Gastroesophageal sphincter (tissue), 4 donors: Measurements from ENCODE around the gene IGSF9. TPM values are rescaled to one million over a fixed set of nuclear protein-coding genes. Genes with fewer than 3 reads are reported as not detected.
A peak's percentile ranks its signal among the peaks of the same experiment; 100 is the strongest.

Experiments
- ATAC-seq: fragments of 150-250 bp; one replicate; pipeline ENCODE4 v1.9.1; 2016; ENCODE audit warnings: mild to moderate bottlenecking, moderate library complexity
- H3K27ac ChIP-seq, 4 donors: fragments of 200-600 bp; sonication (generic) in 3 of 4; 1 replicate in 3 of 4; 2 replicates in 1 of 4; pipeline ENCODE4 v1.5.1; 2016 to 2019
- H3K27me3 ChIP-seq: fragments of 200-600 bp; sonication (generic); one replicate; pipeline ENCODE4 v1.5.1; 2019
- H3K36me3 ChIP-seq, 2 donors: fragments of 200-600 bp; sonication (generic); one replicate each; pipeline ENCODE4 v1.5.1; 2019; ENCODE audit warnings: control low read depth in 1 of 2
- H3K4me1 ChIP-seq, 3 donors: fragments of 200-600 bp; sonication (generic); 1 replicate in 2 of 3; 2 replicates in 1 of 3; pipeline ENCODE4 v1.5.1; 2016 to 2019; ENCODE audit warnings: control low read depth in 2 of 3
- H3K4me3 ChIP-seq, 2 donors: fragments of 200-600 bp; sonication (generic); one replicate each; pipeline ENCODE4 v1.5.1; 2019; ENCODE audit warnings: mild to moderate bottlenecking in 1 of 2, moderate library complexity in 1 of 2
- H3K9me3 ChIP-seq, 3 donors: fragments of 200-600 bp; sonication (generic); one replicate each; pipeline ENCODE4 v1.5.1; 2017 to 2019; ENCODE audit warnings: control low read depth in 2 of 3
- CTCF ChIP-seq, 4 experiments: fragments of 200-600 bp in 2 of 4; fragments of 450-650 bp in 2 of 4; sonication (generic) in 1 of 4; IDR thresholded peaks; one replicate each; pipeline ENCODE4 v1.5.1; 2017 to 2019; ENCODE audit warnings: antibody characterized with exemption in 4 of 4, mild to moderate bottlenecking in 2 of 4, moderate library complexity in 2 of 4
- EP300 ChIP-seq: sonication (generic); formaldehyde crosslinking; IDR thresholded peaks from one replicate; pipeline ENCODE4 v1.6.1; 2017; ENCODE audit warnings: antibody characterized with exemption, mild to moderate bottlenecking
- POLR2A ChIP-seq, 2 donors: fragments of 450-650 bp; IDR thresholded peaks; one replicate each; pipeline ENCODE4 v1.6.1; 2017; ENCODE audit warnings: antibody characterized with exemption in 2 of 2, mild to moderate bottlenecking in 2 of 2, moderate library complexity in 1 of 2
- POLR2AphosphoS5 ChIP-seq: sonication (generic); formaldehyde crosslinking; IDR thresholded peaks from one replicate; pipeline ENCODE4 v1.6.1; 2017; ENCODE audit warnings: antibody characterized with exemption
- WGBS, 2 donors: methylation state at CpG; one replicate each; pipeline ENCODE4 v1.1.5; 2018; ENCODE audit warnings: low coverage in 1 of 2; 5-methylcytosine and 5-hydroxymethylcytosine counted together
- total RNA-seq, 4 donors: library from RNA; depleted of rRNA; stranded (reverse); fragments of >200 nt; gene quantifications; one replicate each; pipeline ENCODE4 v1.1.0, GENCODE V29; 2016

IGSF9 gene
- total RNA-seq, 4 donors from 2014 or later = 0.35 to 0.62 TPM; not detected in 2

GRCh38 chr1:159968901-159969300 lies 23.5 kb upstream of the IGSF9 start:
- Histone ChIP-seq H3K27ac (no peak overlapping the region), H3K4me1 (no peaks in the 10 kb centered on the region), H3K9me3 (peaks cover 0 to 6% (median 0%) of the 10 kb centered on the region in 3 donors), H3K27me3 (peaks cover 26% of the 10 kb centered on the region), H3K36me3 (no peaks in the 10 kb centered on the region), H3K4me3 (no peak overlapping the region)
- TF ChIP-seq POLR2A (IDR thresholded peaks at IDR 0.05) (no peak), POLR2AphosphoS5 (no peak), EP300 (no peak), CTCF (IDR thresholded peaks at IDR 0.05) (no peak)
- ATAC-seq = no peak
- 88% methylated on average over 2 of the region's 3 CpGs; no CpG with 5 or more reads in 1 of the 2 donors for WGBS, 2 donors

- 78 to 80% methylated on average over 1 to 2 of the region's 2 CpGs for WGBS, 2 donors
- peaks cover 0 to 6% (median 0%) of the 10 kb centered on the region in 3 donors for H3K9me3 ChIP-seq
- ATAC-seq = no peak
- H3K4me3 ChIP-seq = no peak overlapping the region
- no peaks in the 10 kb centered on the region for H3K36me3 ChIP-seq
- peaks cover 12% of the 10 kb centered on the region for H3K27me3 ChIP-seq
- H3K27ac ChIP-seq = no peak overlapping the region
- TF ChIP-seq EP300 (no peak), CTCF (IDR thresholded peaks at IDR 0.05) (no peak), POLR2AphosphoS5 (no peak), POLR2A (IDR thresholded peaks at IDR 0.05) (no peak)
- no peaks in the 10 kb centered on the region for H3K4me1 ChIP-seq
These were observed 19.9 kb upstream of the IGSF9 start for GRCh38 chr1:159965263-159965662.

- no peak for ATAC-seq
- peaks cover 12% of the 10 kb centered on the region for H3K27me3 ChIP-seq
- WGBS, 2 donors = 54 to 100% methylated on average over 1 to 3 of the region's 3 CpGs
These were observed 18.7 kb upstream of the IGSF9 start for GRCh38 chr1:159964144-159964543.

GRCh38 chr1:159962176-159962575 lies 16.8 kb upstream of the IGSF9 start:
- 60 to 93% methylated on average over 1 to 10 of the region's 11 CpGs for whole genome bisulfite sequencing, 2 donors
- H3K4me3 ChIP-seq = no peak overlapping the region
- H3K4me1 ChIP-seq = no peaks in the 10 kb centered on the region
- H3K9me3 ChIP-seq = peaks cover 0 to 6% (median 0%) of the 10 kb centered on the region in 3 donors
- TF ChIP-seq POLR2A (IDR thresholded peaks at IDR 0.05) (no peak), EP300 (no peak), CTCF (IDR thresholded peaks at IDR 0.05) (no peak), POLR2AphosphoS5 (no peak)
- ATAC-seq = no peak
- H3K36me3 ChIP-seq = no peaks in the 10 kb centered on the region
- no peak overlapping the region for H3K27ac ChIP-seq
- peaks cover 3% of the 10 kb centered on the region for H3K27me3 ChIP-seq

More at GRCh38 chr1:159964144-159964543, 18.7 kb upstream of the IGSF9 start:
- Histone ChIP-seq H3K4me3 (no peak overlapping the region), H3K4me1 (no peaks in the 10 kb centered on the region), H3K36me3 (no peaks in the 10 kb centered on the region), H3K9me3 (peaks cover 0 to 6% (median 0%) of the 10 kb centered on the region in 3 donors), H3K27ac (no peak overlapping the region)
- TF ChIP-seq POLR2AphosphoS5 (no peak), CTCF (IDR thresholded peaks at IDR 0.05) (no peak), EP300 (no peak), POLR2A (IDR thresholded peaks at IDR 0.05) (no peak)

- TF ChIP-seq CTCF (IDR thresholded peaks at IDR 0.05) (no peak), POLR2AphosphoS5 (no peak), EP300 (no peak), POLR2A (IDR thresholded peaks at IDR 0.05) (no peak)
- Histone ChIP-seq H3K4me1 (no peaks in the 10 kb centered on the region), H3K36me3 (no peaks in the 10 kb centered on the region), H3K9me3 (peaks cover 0 to 1% (median 0%) of the 10 kb centered on the region in 3 donors), H3K27ac (peak overlapping the region in 1 of 4 donors; percentile 52), H3K27me3 (peaks cover 3% of the 10 kb centered on the region), H3K4me3 (no peak overlapping the region)
- 73 to 86% methylated on average over 4 to 10 of the region's 15 CpGs for WGBS, 2 donors
- no peak for ATAC-seq
These were observed 16.2 kb upstream of the IGSF9 start for GRCh38 chr1:159961636-159962035.
